ENCODE data around the gene PRAMEF2. TPM values are rescaled to one million over a fixed set of nuclear protein-coding genes. Genes with fewer than 3 reads are reported as not detected.
"Not testable (repeated sequence)": the region's sequence is repeated elsewhere in the genome, so short reads cannot be mapped to it uniquely, and the experiment has no call there.

The PRAMEF2 gene
- total RNA-seq, result not detected

GRCh38 chr1:12856786-12857185, at the start of gene PRAMEF2:
PRAMEF2 (plus strand) TSS chr1:12857086; CDS start chr1:12859010, 1,924 bp downstream.
- H3K27ac Mint-ChIP-seq; intact Hi-C loops (cut with micrococcal nuclease); H3K36me3 Mint-ChIP-seq (ENCODE audit: low read depth); H3K27me3 Mint-ChIP-seq (ENCODE audit: low read depth); CTCF ChIA-PET; H3K4me3 Mint-ChIP-seq; DNase-seq; H3K9me3 Mint-ChIP-seq; H3K4me1 Mint-ChIP-seq (ENCODE audit: low read depth): not testable (repeated sequence)

- no peaks in the 10 kb centered on the region for H3K4me1 Mint-ChIP-seq (ENCODE audit: low read depth)
- H3K27ac Mint-ChIP-seq, result no peak overlapping the region
- no peak for DNase-seq
- H3K4me3 Mint-ChIP-seq, result no peak overlapping the region
- H3K9me3 Mint-ChIP-seq, result peaks cover 8% of the 10 kb centered on the region
- CTCF ChIA-PET, result no interaction called here
- H3K36me3 Mint-ChIP-seq (ENCODE audit: low read depth), result peaks cover 2% of the 10 kb centered on the region
- intact Hi-C loops (cut with micrococcal nuclease), result no loop called here
- H3K27me3 Mint-ChIP-seq (ENCODE audit: low read depth), result peaks cover 22% of the 10 kb centered on the region
These were observed 47.0 kb upstream of the PRAMEF2 start for GRCh38 chr1:12809933-12810332.

DNA sequence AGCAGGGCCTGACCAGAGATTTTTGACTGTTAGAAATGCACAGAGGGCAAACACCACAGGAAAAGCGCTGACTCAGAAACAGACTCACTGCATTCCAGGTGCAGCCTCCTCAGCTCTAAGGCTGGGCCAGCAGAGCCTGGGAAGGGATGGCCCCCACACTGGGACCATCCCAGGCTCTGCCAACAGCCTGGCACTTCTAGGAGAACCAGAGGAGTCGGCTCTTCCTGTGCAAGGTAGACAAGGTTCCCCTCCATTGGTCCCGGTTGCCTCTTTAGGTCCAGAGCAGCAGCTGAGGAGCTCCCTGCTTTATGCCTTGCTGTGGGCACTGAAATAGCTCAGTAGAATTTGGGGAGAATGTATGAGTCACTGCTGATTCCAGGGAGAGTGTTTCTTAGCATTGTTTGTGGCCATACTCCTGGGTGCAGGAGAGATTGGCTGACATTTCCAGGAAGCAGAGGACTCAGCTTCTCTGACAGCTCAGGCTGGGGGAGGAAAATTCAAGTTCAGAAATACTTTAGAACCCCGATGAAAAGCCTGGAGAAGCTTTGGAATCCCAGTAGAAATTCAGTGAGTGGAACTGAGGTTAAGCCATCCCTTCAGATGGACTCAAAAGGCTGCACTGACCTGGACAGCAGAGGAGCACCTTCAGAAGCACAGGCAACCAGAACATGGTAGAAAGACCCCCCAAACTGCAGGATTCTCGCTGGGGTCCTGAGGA, 46.0 kb upstream of the PRAMEF2 start:
- H3K4me1 Mint-ChIP-seq (ENCODE audit: low read depth), result no peaks in the 10 kb centered on the region
- no peak overlapping the region for H3K27ac Mint-ChIP-seq
- CTCF ChIA-PET, result no interaction called here
- H3K4me3 Mint-ChIP-seq, result no peak overlapping the region
- H3K36me3 Mint-ChIP-seq (ENCODE audit: low read depth), result no peaks in the 10 kb centered on the region
- H3K27me3 Mint-ChIP-seq (ENCODE audit: low read depth), result peaks cover 19% of the 10 kb centered on the region
- intact Hi-C loops (cut with micrococcal nuclease), result no loop called here
- DNase-seq, result no peak
- peaks cover 4% of the 10 kb centered on the region for H3K9me3 Mint-ChIP-seq

DNA sequence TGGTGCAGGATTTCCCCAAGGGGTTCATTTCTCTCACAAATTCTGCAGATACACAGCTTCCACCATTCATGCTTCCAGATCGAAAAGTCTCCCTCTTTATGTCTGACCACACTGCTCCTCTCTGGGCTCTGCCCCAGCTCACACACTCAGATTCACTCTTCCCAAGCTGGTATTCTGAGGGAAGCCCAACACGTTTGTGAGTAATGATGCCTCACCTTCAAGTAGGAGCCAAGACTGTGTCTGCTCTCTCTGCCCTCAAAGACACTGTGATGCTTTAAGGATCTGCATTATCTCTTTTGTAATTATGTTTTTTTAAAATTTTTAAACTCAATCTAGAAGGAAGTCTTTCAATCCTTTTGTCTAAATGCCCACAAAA, 45.5 kb upstream of the PRAMEF2 start:
- Mint-ChIP-seq H3K9me3 (peaks cover 4% of the 10 kb centered on the region), H3K27ac (no peak overlapping the region), H3K36me3 (ENCODE audit: low read depth) (no peaks in the 10 kb centered on the region), H3K4me3 (no peak overlapping the region), H3K27me3 (ENCODE audit: low read depth) (peaks cover 20% of the 10 kb centered on the region), H3K4me1 (ENCODE audit: low read depth) (no peaks in the 10 kb centered on the region)
- CTCF ChIA-PET, result no interaction called here
- intact Hi-C loops (cut with micrococcal nuclease), result no loop called here
- no peak for DNase-seq

DNA sequence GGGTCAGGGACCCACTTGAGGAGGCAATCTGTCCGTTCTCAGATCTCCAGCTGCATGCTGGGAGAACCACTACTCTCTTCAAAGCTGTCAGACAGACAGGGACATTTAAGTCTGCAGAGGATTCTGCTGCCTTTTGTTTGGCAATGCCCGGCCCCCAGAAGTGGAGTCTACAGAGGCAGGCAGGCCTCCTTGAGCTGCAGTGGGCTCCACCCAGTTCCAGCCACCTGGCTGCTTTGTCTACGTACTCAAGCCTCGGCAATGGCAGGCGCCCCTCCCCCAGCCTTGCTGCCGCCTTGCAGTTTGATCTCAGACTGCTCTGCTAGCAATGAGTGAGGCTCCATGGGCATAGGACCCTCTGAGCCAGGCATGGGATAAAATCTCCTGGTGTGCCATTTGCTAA, 37.8 kb upstream of the PRAMEF2 start:
- H3K27ac Mint-ChIP-seq; CTCF ChIA-PET; intact Hi-C loops (cut with micrococcal nuclease); H3K36me3 Mint-ChIP-seq (ENCODE audit: low read depth); DNase-seq; H3K9me3 Mint-ChIP-seq; H3K4me1 Mint-ChIP-seq (ENCODE audit: low read depth); H3K4me3 Mint-ChIP-seq: not testable (repeated sequence)
- peaks cover 10% of the 10 kb centered on the region for H3K27me3 Mint-ChIP-seq (ENCODE audit: low read depth)

- H3K9me3 Mint-ChIP-seq; H3K27me3 Mint-ChIP-seq (ENCODE audit: low read depth); DNase-seq; H3K27ac Mint-ChIP-seq; CTCF ChIA-PET; H3K4me3 Mint-ChIP-seq; H3K4me1 Mint-ChIP-seq (ENCODE audit: low read depth); H3K36me3 Mint-ChIP-seq (ENCODE audit: low read depth); intact Hi-C loops (cut with micrococcal nuclease): not testable (repeated sequence)
These were observed 25.6 kb upstream of the PRAMEF2 start, which contains the start of gene PRAMEF11 for GRCh38 chr1:12831310-12831709. PRAMEF11 (minus strand) TSS chr1:12831410; CDS start chr1:12828789, 2,621 bp downstream.

DNA sequence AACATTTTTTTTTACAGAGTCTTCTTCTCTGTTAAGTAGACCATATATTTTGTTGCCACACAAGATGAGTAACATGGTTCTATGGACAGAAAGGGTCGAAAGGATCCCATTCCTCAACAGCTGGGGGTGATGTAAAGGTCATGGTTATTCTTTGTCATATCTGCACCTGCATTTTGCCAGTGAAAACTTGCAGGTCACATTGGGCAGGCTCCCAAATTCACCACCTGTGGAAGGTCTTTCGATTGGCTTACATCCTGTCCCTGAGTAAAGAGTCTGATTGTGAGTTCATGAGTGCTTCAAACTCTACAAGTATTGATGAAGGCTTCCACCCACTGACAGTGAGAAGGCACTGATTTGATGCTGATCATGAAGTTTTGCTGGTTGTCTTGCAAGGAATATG, 23.6 kb upstream of the PRAMEF2 start:
- intact Hi-C loops (cut with micrococcal nuclease); H3K27ac Mint-ChIP-seq; H3K27me3 Mint-ChIP-seq (ENCODE audit: low read depth); DNase-seq; H3K9me3 Mint-ChIP-seq; H3K36me3 Mint-ChIP-seq (ENCODE audit: low read depth); CTCF ChIA-PET; H3K4me3 Mint-ChIP-seq; H3K4me1 Mint-ChIP-seq (ENCODE audit: low read depth): not testable (repeated sequence)

GRCh38 chr1:12848620-12849019, 8.3 kb upstream of the PRAMEF2 start, which contains the start of gene HNRNPCL1:
HNRNPCL1 (minus strand) TSS chr1:12848720; CDS start chr1:12848289, 431 bp downstream.
- peaks cover 21% of the 10 kb centered on the region for H3K27me3 Mint-ChIP-seq (ENCODE audit: low read depth)
- H3K4me1 Mint-ChIP-seq (ENCODE audit: low read depth); DNase-seq; H3K36me3 Mint-ChIP-seq (ENCODE audit: low read depth); H3K4me3 Mint-ChIP-seq; H3K9me3 Mint-ChIP-seq; intact Hi-C loops (cut with micrococcal nuclease); H3K27ac Mint-ChIP-seq: not testable (repeated sequence)
- CTCF ChIA-PET, result interaction anchor here (0.6 kb wide), 1 partner anchor 578 kb away, joined by 3 read pairs; no protein-coding TSS in a partner anchor

- H3K27ac Mint-ChIP-seq, result no peak overlapping the region
- peaks cover 21% of the 10 kb centered on the region for H3K27me3 Mint-ChIP-seq (ENCODE audit: low read depth)
- intact Hi-C loops (cut with micrococcal nuclease), result no loop called here
- H3K9me3 Mint-ChIP-seq, result peaks cover 6% of the 10 kb centered on the region
- CTCF ChIA-PET, result no interaction called here
- H3K4me3 Mint-ChIP-seq, result no peak overlapping the region
- DNase-seq, result no peak
- no peaks in the 10 kb centered on the region for H3K4me1 Mint-ChIP-seq (ENCODE audit: low read depth)
- H3K36me3 Mint-ChIP-seq (ENCODE audit: low read depth), result no peaks in the 10 kb centered on the region
These were observed 5.1 kb upstream of the PRAMEF2 start for GRCh38 chr1:12851779-12852178.

GRCh38 chr1:12863131-12863880, 6.4 kb downstream of the PRAMEF2 start:
- H3K4me1 Mint-ChIP-seq (ENCODE audit: low read depth); DNase-seq; H3K27ac Mint-ChIP-seq; H3K36me3 Mint-ChIP-seq (ENCODE audit: low read depth); CTCF ChIA-PET; H3K4me3 Mint-ChIP-seq; H3K27me3 Mint-ChIP-seq (ENCODE audit: low read depth); intact Hi-C loops (cut with micrococcal nuclease); H3K9me3 Mint-ChIP-seq: not testable (repeated sequence)

DNA sequence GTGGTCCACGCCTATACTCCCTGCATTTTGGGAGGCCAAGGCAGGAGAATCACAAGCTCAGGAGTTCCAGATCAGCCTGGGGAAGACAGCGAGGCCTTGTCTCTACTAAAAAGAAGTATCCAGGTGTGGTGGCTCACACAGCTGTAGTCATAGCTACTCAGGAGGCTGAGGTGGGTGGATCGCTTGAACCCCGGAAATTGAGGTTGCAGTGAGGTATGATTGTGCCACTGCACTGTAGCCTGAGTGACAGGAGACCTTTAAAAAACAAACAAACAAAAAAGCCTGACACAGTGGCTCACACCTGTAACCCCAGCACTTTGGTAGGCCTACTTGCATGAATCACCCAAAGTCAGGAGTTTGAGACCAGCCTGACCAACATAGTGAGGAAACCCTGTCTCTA, 21.6 kb downstream of the PRAMEF2 start:
- H3K9me3 Mint-ChIP-seq; CTCF ChIA-PET; H3K27ac Mint-ChIP-seq; H3K27me3 Mint-ChIP-seq (ENCODE audit: low read depth); H3K4me3 Mint-ChIP-seq; H3K4me1 Mint-ChIP-seq (ENCODE audit: low read depth); DNase-seq; H3K36me3 Mint-ChIP-seq (ENCODE audit: low read depth); intact Hi-C loops (cut with micrococcal nuclease): not testable (repeated sequence)

DNA sequence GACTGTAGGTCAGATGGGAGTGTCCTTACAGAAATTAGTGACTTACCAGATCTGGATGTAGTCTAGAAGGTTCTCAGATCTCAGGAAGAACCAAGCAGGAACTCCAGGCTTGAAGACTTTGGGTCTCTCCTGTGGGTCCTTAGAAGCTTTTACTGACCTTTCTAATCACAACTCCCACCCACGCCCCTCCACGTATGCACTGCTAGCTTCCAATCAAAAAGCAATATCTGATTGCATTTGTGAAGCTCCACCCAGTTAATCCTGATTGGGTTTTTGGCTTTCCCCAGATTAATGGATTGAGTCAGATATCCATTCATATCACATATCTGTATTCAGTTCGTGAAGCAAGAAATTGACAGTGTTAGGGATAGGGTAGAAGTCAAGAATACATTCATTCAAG, 29.2 kb downstream of the PRAMEF2 start, which contains the start of gene PRAMEF4:
Gene PRAMEF4 (minus strand): TSS at position 101 of the 400 bp plus-strand sequence. CDS start 2,807 bp downstream, outside the sequence.
- H3K36me3 Mint-ChIP-seq (ENCODE audit: low read depth); H3K4me1 Mint-ChIP-seq (ENCODE audit: low read depth); H3K4me3 Mint-ChIP-seq; intact Hi-C loops (cut with micrococcal nuclease); DNase-seq; H3K27me3 Mint-ChIP-seq (ENCODE audit: low read depth); CTCF ChIA-PET; H3K9me3 Mint-ChIP-seq; H3K27ac Mint-ChIP-seq: not testable (repeated sequence)

- H3K4me1 Mint-ChIP-seq (ENCODE audit: low read depth); CTCF ChIA-PET: not testable (repeated sequence)
These were observed 41.3 kb downstream of the PRAMEF2 start, which contains the start of gene PRAMEF10 for GRCh38 chr1:12898170-12898569. PRAMEF10 (minus strand) TSS chr1:12898270; CDS start chr1:12895847, 2,423 bp downstream.

More at GRCh38 chr1:12898170-12898569, 41.3 kb downstream of the PRAMEF2 start, which contains the start of gene PRAMEF10:
- intact Hi-C loops (cut with micrococcal nuclease); H3K27me3 Mint-ChIP-seq (ENCODE audit: low read depth); H3K27ac Mint-ChIP-seq; H3K36me3 Mint-ChIP-seq (ENCODE audit: low read depth); H3K4me3 Mint-ChIP-seq; DNase-seq; H3K9me3 Mint-ChIP-seq: not testable (repeated sequence)
